AG08395 (cell line): ENCODE measurements around the gene SEC14L1.
A peak's percentile ranks its signal among the peaks of the same experiment; 100 is the strongest.

ENCODE experiments used
- DNase-seq: peaks from one replicate; pipeline ENCODE4 v3.0.0; 2012; ENCODE audit warnings: mixed read lengths, low spot score

The SEC14L1 gene

DNA sequence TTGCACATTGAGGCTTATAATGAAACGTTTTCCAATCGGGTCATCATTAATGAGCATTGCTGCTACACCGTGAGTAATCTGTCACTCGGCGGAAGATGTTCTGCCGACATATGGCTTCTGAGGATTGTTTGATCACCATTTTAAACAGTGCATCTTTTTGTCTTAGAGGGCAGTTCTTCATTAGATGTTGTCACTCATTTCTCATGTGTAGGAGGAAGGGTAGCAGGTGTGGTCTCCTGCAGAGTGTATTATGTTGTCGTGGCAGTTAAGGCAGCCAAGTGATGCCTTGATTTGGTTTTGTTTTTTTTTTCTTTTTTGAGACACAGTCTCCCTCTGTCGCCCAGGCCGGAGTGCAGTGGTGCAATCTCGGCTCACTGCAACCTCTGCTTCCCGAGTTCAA is 50.5 kb downstream of the SEC14L1 start:
- no peak for DNase-seq

DNA sequence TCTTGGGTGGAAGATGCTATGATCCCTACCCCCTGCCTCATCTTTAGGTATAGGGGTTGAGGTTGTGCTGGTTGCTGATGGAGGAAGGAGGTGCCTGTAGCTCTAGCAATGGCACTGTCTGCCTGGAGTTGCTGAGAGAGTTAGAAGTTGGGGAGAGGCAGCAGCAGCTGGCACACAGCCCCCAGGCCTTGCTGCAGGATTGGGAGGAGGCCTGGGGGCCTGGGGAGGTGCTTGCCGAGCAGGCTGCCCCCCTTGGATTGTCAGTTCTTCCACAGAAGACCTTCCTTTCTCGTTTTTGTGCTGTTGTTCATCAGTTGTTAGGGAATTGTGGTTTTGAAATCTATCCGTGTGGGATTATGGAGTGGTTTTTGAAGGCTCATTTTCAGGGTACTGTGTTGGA is 52.9 kb downstream of the SEC14L1 start:
- DNase-seq: no peak

DNA sequence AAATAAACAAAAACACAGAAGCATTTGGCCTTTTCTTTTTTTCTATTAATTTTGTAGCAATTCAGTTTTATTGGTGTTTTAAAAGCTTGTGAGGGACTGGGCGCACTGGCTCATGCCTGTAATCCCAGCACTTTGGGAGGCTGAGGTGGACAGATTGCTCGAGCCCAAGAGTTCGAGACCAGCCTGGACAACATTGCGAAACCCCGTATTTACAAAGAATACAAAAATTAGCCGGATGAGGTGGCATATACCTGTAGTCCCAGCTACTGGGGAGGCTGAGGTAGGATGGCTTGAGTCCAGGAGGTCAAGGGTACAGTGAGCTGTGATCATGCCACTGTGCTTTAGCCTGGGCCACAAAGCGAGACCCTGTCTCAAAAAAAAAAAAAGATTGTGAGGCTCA is 53.4 kb downstream of the SEC14L1 start:
- DNase-seq: no peak

DNA sequence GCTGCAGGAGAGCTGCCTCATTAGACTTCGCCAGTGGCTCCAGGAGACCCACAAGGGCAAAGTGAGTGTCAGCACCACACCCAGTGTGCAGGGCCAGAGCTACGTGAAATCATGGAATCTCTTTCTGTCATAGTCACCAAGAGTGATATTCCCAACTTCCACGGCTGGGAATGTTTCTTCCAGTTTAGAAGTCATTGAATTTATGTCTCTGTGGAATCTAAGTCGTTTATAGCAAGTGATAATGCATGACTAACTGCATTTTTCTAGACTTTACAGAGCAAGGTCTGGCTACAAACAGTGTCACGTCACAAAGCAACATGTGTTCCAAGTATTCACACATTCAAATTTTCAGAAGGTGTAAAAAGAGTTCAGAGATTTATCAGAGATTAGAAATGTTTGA is 55.5 kb downstream of the SEC14L1 start:
- DNase-seq: no peak

DNA sequence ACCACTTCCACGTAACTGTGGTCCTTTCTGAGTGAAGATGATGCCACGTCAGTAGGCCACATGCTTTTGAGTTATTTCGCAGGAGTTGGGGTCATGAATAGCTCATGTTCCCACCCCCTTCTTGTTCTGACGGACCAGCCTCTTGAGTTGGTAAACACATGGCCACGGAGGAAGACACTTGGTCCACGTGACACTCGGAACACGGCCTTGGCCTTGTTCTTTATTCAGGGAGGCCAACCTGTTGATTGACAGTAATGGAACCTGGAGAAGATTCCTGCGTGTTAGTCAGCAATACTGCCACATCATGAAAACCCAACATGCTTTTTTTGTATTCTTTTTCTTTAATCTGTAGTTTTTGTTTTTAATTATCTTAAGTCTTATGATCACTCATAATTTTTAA is 56.3 kb downstream of the SEC14L1 start:
- DNase-seq: no peak

DNA sequence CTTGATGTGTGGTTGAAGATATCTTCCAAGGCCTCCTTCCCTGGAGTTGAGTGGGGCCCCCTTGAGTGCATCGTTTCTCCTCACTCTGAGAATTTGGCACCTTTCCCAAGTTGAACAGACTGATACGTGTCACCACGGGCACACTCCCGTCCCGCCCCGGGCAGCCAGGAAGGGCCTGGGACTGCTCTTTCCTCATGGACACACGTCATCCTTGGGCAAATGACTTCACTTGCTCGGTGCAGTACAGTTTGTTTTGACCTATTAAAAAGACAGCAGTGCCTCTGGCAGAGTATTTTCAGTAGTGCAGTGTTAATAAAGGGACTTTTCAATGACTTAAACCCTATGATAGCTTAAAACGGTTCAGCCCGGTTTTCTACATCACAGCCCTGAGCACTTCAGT is 59.9 kb downstream of the SEC14L1 start:
- no peak for DNase-seq

DNA sequence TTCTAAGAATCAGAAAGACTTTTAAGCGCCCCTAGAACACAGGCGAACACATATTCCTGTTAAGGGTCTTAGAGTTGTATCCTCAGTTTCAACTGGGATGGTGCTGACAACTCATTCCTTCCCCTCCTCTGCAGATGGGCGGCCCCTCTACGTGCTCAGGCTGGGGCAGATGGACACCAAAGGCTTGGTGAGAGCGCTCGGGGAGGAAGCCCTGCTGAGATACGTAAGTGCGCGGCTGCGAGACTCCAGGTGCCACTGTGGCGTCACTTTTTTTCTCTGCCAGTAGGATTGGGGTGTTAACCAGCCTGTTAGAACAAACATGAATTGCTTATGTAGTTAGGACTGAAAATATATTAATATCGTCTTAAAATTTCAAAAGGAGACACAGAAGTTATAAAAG is 62.7 kb downstream of the SEC14L1 start:
- DNase-seq: no peak

DNA sequence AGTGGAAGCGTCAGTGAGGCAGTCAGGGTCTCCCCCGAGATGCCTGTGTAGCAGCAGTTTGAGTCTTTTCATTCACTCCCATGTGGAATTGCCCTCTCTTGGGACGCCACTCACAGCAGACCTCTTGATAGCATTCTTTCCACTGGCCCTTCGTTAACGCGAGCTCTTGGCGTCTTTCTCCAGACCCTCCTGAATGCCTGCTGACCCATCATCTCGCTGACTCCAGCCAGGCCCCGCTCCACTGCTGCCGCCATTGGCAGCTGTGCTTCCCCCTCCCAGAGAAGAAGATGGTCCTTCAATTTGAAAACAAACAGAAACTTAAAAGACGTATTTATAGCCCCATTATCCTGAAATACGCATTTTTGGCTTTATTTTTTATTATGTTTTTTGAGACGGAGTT is 63.1 kb downstream of the SEC14L1 start:
- no peak for DNase-seq

DNA sequence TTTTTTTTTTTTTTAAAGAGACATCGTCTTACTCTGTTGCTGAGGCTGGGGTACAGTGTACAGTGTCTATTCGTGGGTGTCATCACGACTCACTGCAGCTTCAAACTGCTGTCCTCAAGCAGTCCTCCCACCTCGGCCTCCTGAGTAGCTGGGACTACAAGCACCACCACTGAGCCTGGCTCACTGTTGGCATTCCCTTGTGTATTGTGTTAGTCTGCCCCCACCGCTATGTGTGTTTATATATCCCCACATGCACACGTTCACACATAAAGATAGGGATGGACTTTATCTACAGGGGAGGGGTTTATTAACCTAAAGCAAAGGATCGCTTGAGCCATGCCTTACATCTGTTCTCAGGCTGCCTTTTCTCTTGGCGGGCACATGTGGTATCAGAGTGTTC is 63.8 kb downstream of the SEC14L1 start:
- DNase-seq: no peak

DNA sequence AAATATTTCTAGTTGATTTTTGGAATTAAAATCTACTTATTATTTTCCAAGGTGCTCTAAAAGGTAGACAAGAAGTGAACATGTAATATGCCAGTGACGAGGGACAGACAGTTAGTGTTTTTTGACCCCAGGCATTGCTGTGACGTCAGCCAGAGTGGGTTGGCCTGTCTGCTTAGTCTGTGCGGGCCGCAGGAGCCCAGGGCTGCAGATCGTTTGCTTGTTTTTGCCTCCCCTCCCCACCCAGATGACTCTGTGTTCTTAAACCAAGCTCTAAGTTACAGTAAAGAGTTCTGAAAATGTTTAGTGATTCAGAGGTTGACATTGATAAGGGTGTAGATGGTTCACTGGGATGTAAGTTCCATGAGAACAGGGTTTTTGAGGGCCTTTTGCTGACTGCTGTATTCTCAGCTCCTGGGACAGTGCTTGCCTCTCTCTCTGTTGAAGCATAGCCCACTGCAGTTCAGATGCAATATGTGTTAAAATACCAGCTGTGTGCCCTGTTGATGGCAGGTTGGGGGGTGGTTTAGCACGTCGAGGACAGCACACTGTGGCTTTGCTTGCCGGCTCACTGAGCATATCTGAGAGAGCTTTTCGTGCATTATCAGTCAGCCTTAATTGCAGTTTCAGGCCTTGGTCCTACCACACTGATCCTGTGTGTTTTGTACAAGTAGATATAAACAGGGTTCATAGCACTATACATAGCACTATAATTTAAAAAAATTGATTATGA is 64.8 kb downstream of the SEC14L1 start:
- no peak for DNase-seq

DNA sequence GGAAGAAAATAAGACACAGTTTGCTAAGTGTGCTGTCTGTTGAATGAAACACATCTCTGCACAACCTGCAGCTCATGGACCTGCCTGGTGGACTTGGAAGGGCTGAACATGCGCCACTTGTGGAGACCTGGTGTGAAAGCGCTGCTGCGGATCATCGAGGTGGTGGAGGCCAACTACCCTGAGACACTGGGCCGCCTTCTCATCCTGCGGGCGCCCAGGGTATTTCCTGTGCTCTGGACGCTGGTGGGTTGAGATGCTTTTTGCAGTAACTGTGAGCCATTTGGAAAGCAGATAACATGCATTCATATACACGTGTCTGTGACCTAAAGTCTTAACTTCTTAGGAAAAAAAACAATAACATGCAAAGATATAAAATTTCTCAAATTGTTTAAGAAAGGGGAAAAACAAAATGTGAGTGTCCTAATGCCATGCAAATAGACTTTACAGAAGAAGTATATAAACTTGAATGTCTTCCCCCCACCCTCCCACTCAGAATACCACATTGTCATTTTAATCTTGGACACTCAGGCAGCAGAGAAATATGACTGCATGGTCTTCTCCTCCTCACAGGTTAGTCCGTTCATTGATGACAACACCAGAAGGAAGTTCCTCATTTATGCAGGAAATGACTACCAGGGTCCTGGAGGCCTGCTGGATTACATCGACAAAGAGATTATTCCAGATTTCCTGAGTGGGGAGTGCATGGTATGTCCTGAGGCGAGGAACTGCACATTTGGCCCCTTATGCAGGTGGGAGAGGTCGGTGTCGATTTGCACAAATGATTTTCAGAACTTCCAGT is 65.6 kb downstream of the SEC14L1 start:
- no peak for DNase-seq

DNA sequence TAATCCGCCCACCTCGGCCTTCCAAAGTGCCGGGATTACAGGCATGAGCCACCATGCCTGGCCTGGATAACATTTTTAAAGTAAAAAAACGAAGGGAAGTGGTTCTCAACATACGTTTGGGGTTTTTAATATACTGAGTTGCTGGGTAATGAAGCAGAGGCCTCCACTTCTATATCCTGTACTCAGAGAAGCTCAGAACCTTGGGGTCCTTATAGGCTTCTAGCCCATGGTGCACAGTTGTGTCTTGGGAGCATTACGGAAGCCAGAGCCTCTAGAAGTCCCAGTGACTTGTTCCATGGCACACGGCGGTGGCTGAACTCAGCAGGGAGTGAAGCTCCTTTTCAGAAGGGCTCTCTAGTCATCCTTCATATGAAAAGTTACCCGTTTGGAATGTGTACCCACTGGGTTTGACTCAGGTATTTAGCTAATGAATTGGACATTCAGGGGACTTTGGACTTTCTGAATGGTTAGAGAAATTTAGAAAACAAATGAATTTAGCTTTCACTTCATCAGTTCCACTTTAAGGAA is 67.0 kb downstream of the SEC14L1 start:
- no peak for DNase-seq

DNA sequence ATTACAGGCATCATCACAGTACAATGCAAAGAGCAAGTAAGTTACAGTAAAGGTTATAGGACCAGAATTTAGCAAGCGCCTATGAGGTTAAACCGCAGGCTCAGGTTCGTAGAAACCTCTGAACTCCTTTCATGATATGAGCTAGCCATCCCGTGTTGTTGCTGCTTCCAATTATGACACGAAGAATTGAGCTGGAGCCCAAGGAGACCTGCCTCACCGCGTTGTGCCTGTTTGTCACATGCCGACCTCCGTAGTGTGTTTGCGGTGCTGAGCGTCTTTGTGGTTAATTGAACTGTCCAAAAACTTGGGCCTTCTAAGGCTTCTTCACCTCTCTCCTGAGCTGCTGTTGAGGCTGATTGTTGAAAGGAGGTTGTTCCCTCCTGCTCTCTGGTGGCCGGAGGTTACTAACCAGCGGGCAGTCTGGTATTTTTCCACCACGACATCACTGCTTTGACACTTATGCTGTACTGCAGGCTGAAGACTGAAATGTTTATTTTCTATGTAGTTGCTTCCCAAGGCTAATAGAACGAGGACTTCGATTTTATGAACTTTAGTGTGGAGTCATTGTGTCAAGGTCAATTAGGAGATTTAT is 67.5 kb downstream of the SEC14L1 start:
- DNase-seq: peak; percentile 66

DNA sequence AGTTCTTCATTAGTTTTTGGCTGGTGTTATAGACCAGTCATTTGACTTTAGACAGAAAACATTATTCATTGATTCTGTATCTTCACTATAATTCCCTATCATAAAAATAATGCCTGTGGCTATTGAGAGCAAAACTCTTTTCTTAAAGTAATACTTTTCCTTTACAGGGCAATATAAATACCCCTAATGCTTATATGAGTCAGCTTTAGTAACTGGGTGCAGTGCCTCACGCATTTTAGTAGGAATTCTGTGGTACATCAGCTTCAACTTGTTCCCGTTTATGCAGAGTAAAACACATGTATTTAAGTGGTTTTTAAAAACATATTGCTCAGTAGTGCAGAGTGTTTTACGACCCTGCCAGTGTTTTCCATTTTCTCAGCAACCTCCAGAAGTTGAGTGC is 68.1 kb downstream of the SEC14L1 start:
- no peak for DNase-seq

DNA sequence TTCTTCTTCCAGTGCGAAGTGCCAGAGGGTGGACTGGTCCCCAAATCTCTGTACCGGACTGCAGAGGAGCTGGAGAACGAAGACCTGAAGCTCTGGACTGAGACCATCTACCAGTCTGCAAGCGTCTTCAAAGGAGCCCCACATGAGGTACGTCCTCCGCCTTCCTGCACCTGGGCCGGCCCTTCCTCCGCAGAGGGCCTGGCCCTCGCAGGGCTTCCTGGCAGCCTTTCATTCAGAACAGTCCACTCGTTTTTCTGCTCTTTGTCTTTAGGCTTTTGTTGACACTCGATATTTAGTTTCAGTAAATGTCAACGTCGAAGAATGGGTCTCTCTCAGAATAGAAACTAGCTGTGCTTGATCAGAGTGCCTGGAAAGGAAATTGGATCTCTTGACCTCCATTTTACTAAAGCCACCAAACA is 68.6 kb downstream of the SEC14L1 start:
- no peak for DNase-seq

DNA sequence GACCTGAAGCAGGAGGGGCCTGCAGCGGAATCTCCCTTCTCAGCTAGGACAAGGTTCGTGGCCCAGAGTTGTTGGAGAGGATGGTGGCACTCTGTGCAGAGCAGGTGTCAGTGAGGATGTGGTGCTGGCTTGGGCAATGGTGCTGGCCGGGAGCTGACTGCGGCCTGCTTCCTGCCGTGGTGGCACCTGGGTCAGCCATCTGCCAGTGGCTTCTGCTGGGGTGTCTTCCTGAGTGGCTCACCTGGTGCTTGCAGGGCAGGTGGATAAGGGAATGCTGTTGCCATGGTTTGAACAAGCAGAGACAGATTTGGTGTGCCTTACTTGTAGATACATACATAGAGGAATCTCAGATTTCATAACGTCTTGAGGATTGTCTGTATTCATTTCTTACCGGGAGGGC is 69.6 kb downstream of the SEC14L1 start:
- no peak for DNase-seq

DNA sequence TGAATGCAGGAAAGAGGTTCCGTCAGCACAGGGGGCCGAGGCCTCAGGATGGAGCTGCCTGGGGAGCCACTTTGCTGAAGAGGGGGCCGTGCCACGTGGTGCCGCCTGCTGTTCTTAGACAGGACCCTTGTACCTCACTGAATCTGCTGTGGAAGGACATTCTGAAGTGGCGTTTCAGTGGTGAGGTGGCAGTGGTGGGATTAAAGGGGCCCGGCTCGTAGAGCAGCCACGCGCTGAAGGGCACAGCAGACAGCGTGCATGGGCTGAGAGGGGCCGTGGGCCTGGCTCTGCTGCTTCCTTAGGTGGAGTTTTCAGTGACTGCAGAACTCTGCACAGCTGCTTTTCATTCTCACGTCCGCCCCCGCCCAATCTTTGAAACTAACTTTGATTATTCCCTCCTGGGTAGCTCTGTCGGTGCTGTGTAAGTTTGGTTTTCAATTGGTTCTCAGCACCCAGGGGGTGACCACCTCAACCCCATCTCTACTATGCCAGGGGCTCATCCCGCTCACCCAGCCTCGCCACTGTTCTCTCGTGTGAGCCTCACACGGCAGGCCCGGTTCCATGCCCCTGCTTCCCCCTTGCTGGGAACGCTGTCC is 70.3 kb downstream of the SEC14L1 start:
- DNase-seq: no peak

DNA sequence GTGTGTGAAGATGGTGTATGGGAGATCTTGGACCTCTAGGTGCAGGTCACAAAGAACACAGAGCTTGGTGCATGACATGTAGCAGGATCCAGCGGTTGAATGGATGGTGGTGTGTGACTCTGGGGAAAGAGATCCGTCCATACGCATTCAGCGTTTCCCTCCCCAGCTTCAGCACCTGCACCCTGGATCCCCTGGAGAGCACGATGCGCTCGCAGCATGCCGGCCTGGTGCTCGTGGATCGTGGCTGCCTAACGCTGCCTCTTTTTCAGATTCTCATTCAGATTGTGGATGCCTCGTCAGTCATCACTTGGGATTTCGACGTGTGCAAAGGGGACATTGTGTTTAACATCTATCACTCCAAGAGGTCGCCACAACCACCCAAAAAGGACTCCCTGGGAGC is 70.9 kb downstream of the SEC14L1 start:
- DNase-seq: no peak

DNA sequence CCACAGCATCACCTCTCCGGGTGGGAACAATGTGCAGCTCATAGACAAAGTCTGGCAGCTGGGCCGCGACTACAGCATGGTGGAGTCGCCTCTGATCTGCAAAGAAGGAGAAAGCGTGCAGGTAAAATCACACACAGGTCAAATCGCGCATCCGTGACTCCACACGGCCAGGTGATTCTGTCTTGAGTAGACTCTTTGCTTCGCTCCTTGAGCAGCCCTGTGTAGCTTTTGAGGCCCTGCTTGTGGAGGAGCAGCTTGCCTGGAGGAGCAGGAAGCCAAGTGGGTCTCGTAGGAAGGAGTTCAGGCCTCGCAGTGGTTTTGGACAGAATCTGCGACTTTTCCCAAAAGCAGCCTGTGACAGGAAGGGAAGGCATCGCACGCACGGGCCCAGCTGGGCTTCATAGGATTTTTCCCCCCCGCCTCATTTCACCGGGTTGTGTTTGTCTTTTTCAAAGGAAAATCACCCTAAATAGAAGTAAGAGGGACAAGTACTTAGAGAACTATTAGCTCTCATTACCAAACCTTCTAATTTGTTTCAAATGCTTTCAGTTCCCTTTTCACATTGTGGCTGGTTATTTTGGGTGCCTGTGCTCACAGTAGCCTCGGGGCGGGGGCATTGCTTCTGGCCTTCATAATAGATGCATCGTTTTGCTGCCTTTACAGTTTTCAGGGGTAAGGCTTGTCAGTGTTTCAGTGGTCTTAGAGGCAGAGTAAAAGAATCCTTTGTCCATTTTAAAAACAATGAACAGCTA is 71.5 kb downstream of the SEC14L1 start:
- DNase-seq: no peak

DNA sequence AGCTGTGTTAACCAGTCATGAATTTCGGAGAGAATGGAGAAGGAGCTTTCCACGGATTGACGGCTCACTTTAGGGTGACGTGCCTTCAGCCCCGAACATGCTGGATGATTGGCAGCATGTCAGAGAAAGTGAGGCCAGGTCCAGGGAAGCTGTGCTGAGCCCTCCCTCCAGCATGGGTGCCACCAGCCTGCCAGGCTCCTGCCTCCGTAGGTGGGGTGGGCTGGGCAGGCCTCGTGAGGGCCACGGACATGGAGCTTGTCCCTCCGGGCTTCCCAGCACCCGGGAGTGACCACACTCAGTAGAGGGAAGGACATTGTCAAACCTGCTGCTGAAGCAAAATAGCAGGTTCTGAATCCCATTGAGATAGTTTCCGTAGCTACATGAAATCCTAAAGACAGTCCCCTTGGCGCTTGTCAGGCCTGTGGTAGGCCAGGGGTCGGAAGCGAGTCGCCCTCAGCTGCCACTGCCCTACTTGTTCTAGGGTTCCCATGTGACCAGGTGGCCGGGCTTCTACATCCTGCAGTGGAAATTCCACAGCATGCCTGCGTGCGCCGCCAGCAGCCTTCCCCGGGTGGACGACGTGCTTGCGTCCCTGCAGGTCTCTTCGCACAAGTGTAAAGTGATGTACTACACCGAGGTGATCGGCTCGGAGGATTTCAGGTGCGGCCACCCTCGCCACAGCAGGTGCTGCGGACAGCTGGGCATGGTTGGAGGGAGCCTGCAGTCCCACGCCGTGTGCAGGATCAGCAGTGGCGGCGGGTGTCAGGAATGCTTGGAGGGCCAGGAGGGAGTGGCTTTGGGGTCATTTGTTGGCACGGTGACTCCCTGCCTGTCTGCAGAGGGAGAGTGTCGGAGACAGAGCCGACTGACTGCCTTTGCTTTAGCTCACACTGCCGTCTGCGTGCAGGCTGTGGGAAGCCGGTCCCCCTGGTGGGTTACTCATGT is 72.3 kb downstream of the SEC14L1 start:
- DNase-seq: no peak

DNA sequence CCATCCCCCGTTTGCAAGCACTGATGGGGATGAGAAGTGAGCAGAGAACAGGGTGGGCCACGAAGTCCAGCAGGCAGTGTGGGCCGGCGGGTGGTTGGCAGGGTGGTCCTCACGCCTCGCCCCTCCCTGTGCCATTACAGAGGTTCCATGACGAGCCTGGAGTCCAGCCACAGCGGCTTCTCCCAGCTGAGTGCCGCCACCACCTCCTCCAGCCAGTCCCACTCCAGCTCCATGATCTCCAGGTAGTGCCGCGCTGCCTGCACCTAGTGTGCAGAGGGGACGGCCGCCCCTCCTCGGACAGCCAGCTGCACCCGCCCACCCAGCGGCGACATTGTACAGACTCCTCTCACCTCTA is 73.0 kb downstream of the SEC14L1 start:
- no peak for DNase-seq
